Stimulated activated CD4-positive, alpha-beta T cell treated with anti-CD3 and anti-CD28 coated beads, Interleukin-15, amount 100 ng/mL, for 24 hours (primary cell): ENCODE data around the gene CGB8.

Source experiments
- DNase-seq: peaks from one replicate; pipeline ENCODE4 v3.0.0-alpha.2; 2020

Gene CGB8

GRCh38 chr19:49004133-49004532 is 44.8 kb downstream of the CGB8 start:
- no peak for DNase-seq

- peak; percentile 77 for DNase-seq
These were observed 49.2 kb downstream of the CGB8 start for GRCh38 chr19:48999481-49000325.

GRCh38 chr19:48997972-48998371 is 50.9 kb downstream of the CGB8 start:
- DNase-seq: peak; percentile 76
